HG02943 (cell line): Measurements from ENCODE around the gene EPHB1.

ENCODE experiments used
- ATAC-seq: cut with Tn5 transposase; IDR thresholded peaks from one replicate; pipeline ENCODE4 v1.9.1; 2021; ENCODE audit warnings: mild to moderate bottlenecking, low read depth, moderate library complexity; ENCODE audit not compliant: unreplicated experiment

EPHB1 gene

GRCh38 chr3:135261214-135261775, 466.2 kb downstream of the EPHB1 start:
- no peak for ATAC-seq

GRCh38 chr3:135261916-135262315, 466.9 kb downstream of the EPHB1 start:
- ATAC-seq, result no peak

- ATAC-seq, result no peak
Observed at GRCh38 chr3:135262441-135262840, 467.4 kb downstream of the EPHB1 start.

GRCh38 chr3:135263331-135263730, 468.3 kb downstream of the EPHB1 start:
- no peak for ATAC-seq

- no peak for ATAC-seq
Observed at GRCh38 chr3:135267487-135267886, 472.4 kb downstream of the EPHB1 start.

- no peak for ATAC-seq
Observed at GRCh38 chr3:135268941-135269532, 474.0 kb downstream of the EPHB1 start.

- no peak for ATAC-seq
Observed at GRCh38 chr3:135271177-135272025, 476.3 kb downstream of the EPHB1 start.

- ATAC-seq, result no peak
Observed at GRCh38 chr3:135272026-135272669, 477.1 kb downstream of the EPHB1 start.

GRCh38 chr3:135292162-135292561, 497.1 kb downstream of the EPHB1 start:
- ATAC-seq, result no peak

GRCh38 chr3:135301670-135302069, 506.6 kb downstream of the EPHB1 start:
- ATAC-seq, result no peak

GRCh38 chr3:135304378-135304777, 509.3 kb downstream of the EPHB1 start:
- no peak for ATAC-seq
